Activated CD4-positive, alpha-beta T cell treated with anti-CD3 and anti-CD28 coated beads for 36 hours (primary cell): ENCODE results near the gene TSHZ2. TPM values are rescaled to one million over a fixed set of nuclear protein-coding genes. Genes with fewer than 3 reads are reported as not detected.

Experiments
- ATAC-seq: fragments of 200-7000 bp; cut with Tn5 transposase; one replicate; pipeline ENCODE4 v1.10.0; 2021; ENCODE audit warnings: mild to moderate bottlenecking, moderate library complexity
- CTCF ChIA-PET: fragments of 350-600 bp; sonication (Branson Sonifier 250); formaldehyde crosslinking; loops from one replicate; lab custom pipeline; 2021; ENCODE audit warnings: antibody characterized with exemption; lab: Charles Lee
- POLR2A ChIA-PET: fragments of 350-600 bp; sonication (Branson Sonifier 250); formaldehyde crosslinking; loops from one replicate; lab custom pipeline; 2021; ENCODE audit warnings: antibody characterized with exemption, inconsistent platforms; lab: Charles Lee
- DNase-seq: peaks from one replicate; pipeline ENCODE4 v3.0.0-alpha.2; 2020
- H3K27ac Mint-ChIP-seq: one replicate; pipeline ENCODE4 v1.8.0; 2021; ENCODE audit warnings: mixed read lengths
- H3K27me3 Mint-ChIP-seq: one replicate; pipeline ENCODE4 v1.8.0; 2021; ENCODE audit warnings: mixed read lengths
- H3K36me3 Mint-ChIP-seq: one replicate; pipeline ENCODE4 v1.8.0; 2021; ENCODE audit warnings: low read depth, mixed read lengths
- H3K4me1 Mint-ChIP-seq: one replicate; pipeline ENCODE4 v1.8.0; 2021; ENCODE audit warnings: mixed read lengths
- H3K4me3 Mint-ChIP-seq: one replicate; pipeline ENCODE4 v1.8.0; 2021; ENCODE audit warnings: mild to moderate bottlenecking, moderate library complexity, mixed read lengths
- H3K9me3 Mint-ChIP-seq: one replicate; pipeline ENCODE4 v1.8.0; 2021; ENCODE audit warnings: low read depth, mixed read lengths
- intact Hi-C, 2 experiments: fragments of 100-400 bp; cut with DNase I in 1 of 2; cut with micrococcal nuclease in 1 of 2; formaldehyde crosslinking; loops; one replicate each; pipeline versions ENCODE4 v1.14.2 to v1.15.1; 2022 to 2024; cut with DNase I, micrococcal nuclease
- total RNA-seq, 2 experiments: library from RNA; stranded (reverse); gene quantifications; one replicate each; pipeline ENCODE4 v1.2.3, GENCODE V29; 2021

TSHZ2 gene
- total RNA-seq, 2 experiments from 2014 or later: 25.9 to 43.6 TPM

DNA sequence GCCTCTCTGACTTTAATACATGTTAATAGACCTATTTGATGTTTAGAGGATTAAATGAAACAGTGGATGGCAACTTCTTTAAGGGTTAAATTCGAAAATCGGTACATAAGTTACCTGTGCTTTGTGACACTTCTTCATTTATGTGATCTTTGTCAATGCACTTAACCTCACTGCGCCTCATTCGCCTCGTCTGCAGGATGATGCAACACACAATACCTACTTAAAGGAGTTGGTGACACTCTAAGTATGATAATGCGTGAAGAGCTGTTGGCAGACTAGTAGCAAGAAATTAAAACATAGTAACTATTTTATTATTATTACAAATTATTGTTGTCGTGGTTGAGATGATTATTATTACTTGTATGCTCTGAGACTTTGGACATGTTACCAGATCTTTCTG is 92.8 kb downstream of the TSHZ2 start:
- ATAC-seq: no peak
- Mint-ChIP-seq H3K36me3 (peaks cover 41% of the 10 kb centered on the region), H3K9me3 (peaks cover 5% of the 10 kb centered on the region), H3K4me3 (no peak overlapping the region), H3K4me1 (peaks cover 50% of the 10 kb centered on the region), H3K27ac (no peak overlapping the region), H3K27me3 (no peaks in the 10 kb centered on the region)
- CTCF ChIA-PET: no interaction called here
- POLR2A ChIA-PET: no interaction called here
- intact Hi-C loops: no loop called here
- no peak for DNase-seq

DNA sequence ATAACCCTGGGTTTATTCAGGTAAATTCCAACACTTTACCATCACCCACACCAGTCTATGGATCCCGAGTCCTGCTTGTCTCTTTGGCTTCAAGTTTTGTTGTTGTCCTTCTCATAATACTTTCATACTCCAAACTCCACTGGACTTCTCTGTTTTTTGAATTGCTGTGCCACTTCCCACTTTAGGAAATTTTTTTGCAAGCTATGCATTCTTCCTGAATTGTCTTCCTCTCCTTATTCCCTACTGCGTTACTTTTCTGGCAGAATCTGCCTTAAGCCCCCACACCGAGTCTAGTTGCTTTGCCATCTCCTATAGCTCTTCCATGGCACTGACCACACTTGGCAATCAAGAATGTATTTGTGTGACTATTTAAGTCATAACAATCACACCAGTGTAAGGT is 96.1 kb downstream of the TSHZ2 start:
- peaks cover 51% of the 10 kb centered on the region for H3K4me1 Mint-ChIP-seq
- H3K9me3 Mint-ChIP-seq: peaks cover 5% of the 10 kb centered on the region
- intact Hi-C loops: no loop called here
- H3K27me3 Mint-ChIP-seq: peaks cover 2% of the 10 kb centered on the region
- H3K27ac Mint-ChIP-seq: peak overlapping the region; percentile 40
- no peak overlapping the region for H3K4me3 Mint-ChIP-seq
- no peak for ATAC-seq
- H3K36me3 Mint-ChIP-seq: peaks cover 30% of the 10 kb centered on the region
- ChIA-PET POLR2A (no interaction called here), CTCF (no interaction called here)
- no peak for DNase-seq

DNA sequence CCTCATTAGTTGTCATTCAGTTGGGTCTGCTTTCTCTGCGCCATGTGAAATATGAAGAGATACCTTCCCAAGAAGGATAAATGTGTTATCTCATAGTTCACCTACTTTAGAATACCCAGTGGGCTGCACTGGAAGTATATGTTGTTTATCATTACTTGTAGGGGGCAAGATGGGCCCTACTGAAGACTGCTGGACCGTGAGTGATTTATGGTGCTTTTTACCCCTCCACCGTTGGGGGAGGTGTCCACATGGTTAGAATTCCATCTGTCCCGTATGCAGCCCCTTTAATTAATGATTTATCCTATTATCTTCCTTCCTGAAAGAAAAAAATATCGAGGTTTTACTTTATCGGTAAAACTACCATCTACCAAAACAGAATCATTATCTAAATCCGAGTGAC is 97.0 kb downstream of the TSHZ2 start:
- no peak for ATAC-seq
- peaks cover 3% of the 10 kb centered on the region for H3K27me3 Mint-ChIP-seq
- DNase-seq: no peak
- H3K4me1 Mint-ChIP-seq: peaks cover 55% of the 10 kb centered on the region
- peaks cover 5% of the 10 kb centered on the region for H3K9me3 Mint-ChIP-seq
- intact Hi-C loops: no loop called here
- H3K27ac Mint-ChIP-seq: peak overlapping the region; percentile 88
- H3K4me3 Mint-ChIP-seq: no peak overlapping the region
- ChIA-PET POLR2A (interaction anchor here (0.5 kb wide), 1 partner anchor 87 kb away, joined by 3 read pairs; no protein-coding TSS in a partner anchor), CTCF (no interaction called here)
- peaks cover 35% of the 10 kb centered on the region for H3K36me3 Mint-ChIP-seq

DNA sequence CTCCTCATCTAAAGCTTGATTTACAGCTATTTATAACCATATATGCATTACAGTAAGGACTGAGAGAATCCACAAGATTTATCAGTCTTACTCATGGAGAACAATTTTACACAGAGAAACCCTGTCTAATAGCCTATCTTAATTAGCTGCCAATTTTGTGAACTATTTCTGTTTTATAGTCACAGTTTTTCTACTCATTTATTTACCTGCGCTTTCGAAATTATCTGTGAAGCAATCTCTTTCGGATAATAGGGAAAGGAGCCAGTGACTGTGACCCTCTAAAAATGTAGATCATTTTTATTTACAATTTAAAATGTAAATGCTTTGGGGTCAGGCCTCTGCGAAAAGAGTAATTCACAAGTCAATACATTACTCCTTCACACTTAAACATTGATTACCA is 98.1 kb downstream of the TSHZ2 start:
- Mint-ChIP-seq H3K27me3 (peaks cover 3% of the 10 kb centered on the region), H3K9me3 (peaks cover 5% of the 10 kb centered on the region), H3K36me3 (peaks cover 33% of the 10 kb centered on the region), H3K4me3 (peak overlapping the region; percentile 24), H3K4me1 (peaks cover 54% of the 10 kb centered on the region), H3K27ac (peak overlapping the region; percentile 93)
- ATAC-seq (no peak), DNase-seq (no peak)
- ChIA-PET POLR2A (interaction anchor here (0.5 to 1.1 kb wide), 3 partner anchors 69 to 94 kb away, joined by 3 to 5 read pairs (median 4); no protein-coding TSS in a partner anchor), CTCF (interaction anchor here (1.1 to 2.5 kb wide), 2 partner anchors 39 to 76 kb away, joined by 4 to 6 read pairs; no protein-coding TSS in a partner anchor)
- intact Hi-C loops: loop anchor here (1.0 to 10.0 kb wide), 10 partner anchors 48 to 825 kb away; no protein-coding TSS in a partner anchor

DNA sequence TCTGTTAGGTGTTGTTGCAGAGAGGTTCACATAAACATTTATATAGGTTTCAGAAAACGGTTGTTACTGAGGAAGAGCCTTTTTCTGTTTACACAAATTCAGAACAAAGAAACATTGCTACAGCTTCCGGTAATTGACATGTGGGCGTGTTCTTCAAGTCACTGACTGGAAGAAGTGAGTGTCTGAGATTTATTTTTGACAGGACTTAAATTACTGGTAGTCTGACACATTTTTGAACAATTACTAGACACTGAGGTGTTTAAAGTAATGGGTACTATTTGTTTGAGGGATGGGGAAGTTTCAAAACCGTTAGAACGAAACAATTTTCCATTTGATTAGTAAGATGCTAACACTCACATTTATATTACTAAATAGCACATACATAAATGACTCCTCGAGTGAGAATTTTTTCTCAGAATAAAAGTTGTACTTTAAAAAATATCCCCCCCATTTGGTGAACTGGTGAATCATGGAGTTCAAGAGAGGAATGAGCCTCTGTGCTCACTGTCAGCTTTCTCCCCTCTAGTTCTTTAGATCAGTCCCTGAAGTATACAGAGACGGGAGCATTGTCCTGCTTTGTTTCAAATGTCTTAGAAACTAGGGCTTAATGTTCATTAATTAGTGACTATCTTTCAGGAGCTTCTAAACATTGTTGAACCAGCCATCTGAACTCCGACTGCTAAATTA is 98.7 kb downstream of the TSHZ2 start:
- H3K9me3 Mint-ChIP-seq: peaks cover 5% of the 10 kb centered on the region
- ChIA-PET CTCF (interaction anchor here (0.6 to 2.5 kb wide), 5 partner anchors 39 to 759 kb away, joined by 3 to 6 read pairs (median 4); no protein-coding TSS in a partner anchor), POLR2A (interaction anchor here (0.5 to 1.8 kb wide), 5 partner anchors 69 to 97 kb away, joined by 3 to 11 read pairs (median 5); no protein-coding TSS in a partner anchor)
- intact Hi-C loops: loop anchor here (1.0 to 10.0 kb wide), 10 partner anchors 49 to 824 kb away; no protein-coding TSS in a partner anchor
- peaks cover 3% of the 10 kb centered on the region for H3K27me3 Mint-ChIP-seq
- peaks cover 33% of the 10 kb centered on the region for H3K36me3 Mint-ChIP-seq
- ATAC-seq (peak; percentile 77), DNase-seq (peak; percentile 64)
- H3K27ac Mint-ChIP-seq: peak overlapping the region; percentile 93
- H3K4me1 Mint-ChIP-seq: peaks cover 54% of the 10 kb centered on the region
- H3K4me3 Mint-ChIP-seq: peak overlapping the region; percentile 24

DNA sequence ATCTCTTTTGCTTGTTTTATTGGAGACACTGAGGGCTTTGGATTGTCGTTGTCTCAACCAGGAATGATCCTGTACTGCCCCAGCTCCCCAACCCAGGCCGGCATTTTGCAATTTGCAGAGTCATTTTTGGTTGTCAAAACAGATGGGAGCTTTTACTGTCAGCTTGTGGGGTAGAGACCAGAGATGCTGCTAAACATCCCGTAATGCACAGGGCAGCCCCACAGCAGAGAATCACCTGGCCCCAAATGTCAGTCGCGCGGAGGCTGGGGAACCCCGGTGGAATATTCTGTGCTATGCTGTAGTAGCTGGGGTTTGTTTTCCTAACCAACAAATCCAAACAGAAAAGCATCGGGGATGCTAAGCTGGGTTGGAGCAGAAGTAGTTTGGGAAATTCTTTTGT is 99.7 kb downstream of the TSHZ2 start:
- ATAC-seq: peak; percentile 34

DNA sequence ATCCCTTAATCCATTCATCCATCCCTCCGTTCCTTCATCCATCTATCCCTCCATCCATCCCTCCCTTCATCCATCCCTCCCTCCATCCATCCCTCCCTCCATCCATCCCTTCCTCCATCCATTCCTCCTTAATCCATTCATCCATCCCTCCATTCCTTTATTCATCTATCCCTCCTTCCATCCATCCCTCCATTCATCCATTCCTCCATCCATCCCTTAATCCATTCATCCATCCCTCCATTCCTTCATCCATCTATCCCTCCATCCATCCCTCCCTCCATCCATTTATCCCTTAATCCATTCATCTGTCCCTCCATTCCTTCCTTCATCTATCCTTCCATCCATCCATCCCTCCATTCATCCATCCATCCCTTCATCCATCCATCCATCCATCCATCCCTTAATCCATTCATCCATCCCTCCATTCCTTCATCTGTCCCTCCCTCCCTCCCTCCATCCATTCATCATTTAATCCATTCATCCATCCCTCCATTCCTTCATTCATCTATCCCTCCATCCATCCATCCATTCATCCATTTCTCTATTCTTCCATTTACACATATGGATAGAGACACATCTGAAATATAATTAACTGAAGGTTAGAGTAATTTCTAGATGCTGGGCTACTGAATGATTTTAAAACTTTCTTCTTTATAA is 100.9 kb downstream of the TSHZ2 start:
- peaks cover 54% of the 10 kb centered on the region for H3K4me1 Mint-ChIP-seq
- intact Hi-C loops: loop anchor here (5.0 to 10.0 kb wide), 2 partner anchors 144 to 822 kb away; no protein-coding TSS in a partner anchor
- CTCF ChIA-PET: interaction anchor here (0.6 to 0.8 kb wide), 2 partner anchors 10 to 100 kb away, joined by 4 to 5 read pairs; no protein-coding TSS in a partner anchor
- POLR2A ChIA-PET: interaction anchor here (1.1 kb wide), 1 partner anchor 72 kb away, joined by 4 read pairs; no protein-coding TSS in a partner anchor
- H3K27ac Mint-ChIP-seq: peak overlapping the region; percentile 80
- DNase-seq (no peak), ATAC-seq (no peak)
- H3K36me3 Mint-ChIP-seq: peaks cover 17% of the 10 kb centered on the region
- peaks cover 3% of the 10 kb centered on the region for H3K27me3 Mint-ChIP-seq
- no peak overlapping the region for H3K4me3 Mint-ChIP-seq
- H3K9me3 Mint-ChIP-seq: peaks cover 4% of the 10 kb centered on the region

More for the DNA sequence above, 99.7 kb downstream of the TSHZ2 start:
- intact Hi-C loops: loop anchor here (1.0 to 10.0 kb wide), 7 partner anchors 71 to 823 kb away; no protein-coding TSS in a partner anchor
- ChIA-PET POLR2A (interaction anchor here (0.6 to 1.8 kb wide), 4 partner anchors 48 to 98 kb away, joined by 5 to 11 read pairs (median 7); no protein-coding TSS in a partner anchor), CTCF (interaction anchor here (1.0 to 2.5 kb wide), 3 partner anchors 40 to 760 kb away, joined by 3 to 6 read pairs (median 5); no protein-coding TSS in a partner anchor)
- peak; percentile 60 for DNase-seq
- Mint-ChIP-seq H3K36me3 (peaks cover 28% of the 10 kb centered on the region), H3K27me3 (peaks cover 3% of the 10 kb centered on the region), H3K4me3 (peak overlapping the region; percentile 24), H3K27ac (peak overlapping the region; percentile 93), H3K9me3 (peaks cover 5% of the 10 kb centered on the region), H3K4me1 (peaks cover 54% of the 10 kb centered on the region)

DNA sequence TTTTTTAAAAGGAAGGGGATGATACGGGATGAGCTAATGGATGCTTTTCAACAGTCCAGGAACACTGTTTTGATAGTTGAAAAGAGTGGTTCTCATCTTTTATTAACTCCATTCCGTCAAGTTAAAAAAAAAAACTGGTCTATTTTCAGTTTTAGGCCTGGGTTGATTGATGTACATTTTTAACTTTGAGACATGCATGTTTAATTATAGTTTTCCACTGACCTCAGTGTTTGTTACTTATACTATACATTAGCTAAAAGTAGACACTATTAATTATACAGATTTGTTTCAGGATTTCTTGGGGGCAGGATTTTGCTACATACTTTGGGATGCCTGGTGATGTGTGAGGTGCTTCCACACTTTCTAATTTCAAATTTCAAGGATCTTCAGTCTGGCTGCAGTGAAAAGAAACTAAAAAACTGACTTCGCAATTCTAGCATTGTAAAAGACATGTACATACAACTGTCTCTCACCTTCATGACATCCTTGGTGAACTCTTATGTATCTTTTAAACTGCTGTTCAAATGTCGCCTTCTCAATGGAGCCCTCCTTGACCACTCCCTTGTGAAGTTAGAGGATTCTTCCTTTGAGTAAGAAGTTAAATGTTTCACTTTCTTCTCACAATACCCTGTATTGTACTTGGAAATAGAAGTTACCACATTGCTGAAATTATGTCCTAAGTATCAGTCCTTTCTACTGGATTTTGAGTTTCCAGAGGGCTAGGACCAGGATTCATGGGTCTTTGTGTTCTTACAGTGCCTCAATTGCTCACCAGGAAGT is 101.7 kb downstream of the TSHZ2 start:
- Mint-ChIP-seq H3K27ac (peak overlapping the region; percentile 79), H3K4me3 (no peak overlapping the region)
- POLR2A ChIA-PET: interaction anchor here (0.7 to 1.1 kb wide), 2 partner anchors 65 to 72 kb away, joined by 4 to 5 read pairs; no protein-coding TSS in a partner anchor

DNA sequence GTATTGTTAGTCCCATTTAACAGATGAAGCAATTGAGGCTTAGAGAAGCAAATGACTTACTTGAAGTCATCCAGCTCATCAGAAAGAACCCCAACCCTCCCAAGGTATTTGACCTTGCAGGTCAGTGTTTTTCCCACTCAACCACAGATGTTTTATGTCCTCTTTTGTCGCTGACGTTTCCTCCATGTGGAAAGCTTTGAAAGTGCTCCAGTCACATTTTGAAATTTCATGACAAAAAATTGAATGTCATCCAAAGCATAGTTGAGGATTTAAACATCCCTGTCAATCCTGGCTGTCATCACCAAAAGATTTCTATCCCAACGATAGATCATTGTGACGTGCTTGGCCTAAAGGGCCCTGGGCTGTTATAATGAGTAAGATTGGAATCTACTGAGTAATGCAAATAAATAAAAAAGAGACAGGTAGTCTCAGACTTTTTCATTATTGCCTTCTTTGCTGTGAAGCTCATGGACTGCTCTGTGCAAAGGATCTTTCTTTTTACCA is 102.7 kb downstream of the TSHZ2 start:
- H3K4me3 Mint-ChIP-seq: no peak overlapping the region
- DNase-seq (no peak), ATAC-seq (no peak)
- peaks cover 14% of the 10 kb centered on the region for H3K36me3 Mint-ChIP-seq
- ChIA-PET POLR2A (interaction anchor here (1.1 to 1.5 kb wide), 2 partner anchors 71 to 102 kb away, joined by 3 read pairs; no protein-coding TSS in a partner anchor), CTCF (interaction anchor here (0.5 to 1.0 kb wide), 3 partner anchors 46 to 134 kb away, joined by 3 to 4 read pairs (median 3); no protein-coding TSS in a partner anchor)
- H3K27me3 Mint-ChIP-seq: peaks cover 3% of the 10 kb centered on the region
- intact Hi-C loops: loop anchor here (5.0 to 10.0 kb wide), 2 partner anchors 142 to 820 kb away; no protein-coding TSS in a partner anchor
- H3K9me3 Mint-ChIP-seq: no peaks in the 10 kb centered on the region
- H3K4me1 Mint-ChIP-seq: peaks cover 44% of the 10 kb centered on the region
- H3K27ac Mint-ChIP-seq: no peak overlapping the region

More for the DNA sequence above, 101.7 kb downstream of the TSHZ2 start:
- CTCF ChIA-PET: interaction anchor here (0.5 to 1.0 kb wide), 3 partner anchors 10 to 135 kb away, joined by 3 to 4 read pairs (median 3); no protein-coding TSS in a partner anchor
- intact Hi-C loops: loop anchor here (5.0 to 10.0 kb wide), 2 partner anchors 143 to 821 kb away; no protein-coding TSS in a partner anchor
- DNase-seq (no peak), ATAC-seq (no peak)
- Mint-ChIP-seq H3K9me3 (no peaks in the 10 kb centered on the region), H3K36me3 (peaks cover 13% of the 10 kb centered on the region), H3K4me1 (peaks cover 50% of the 10 kb centered on the region), H3K27me3 (peaks cover 3% of the 10 kb centered on the region)

DNA sequence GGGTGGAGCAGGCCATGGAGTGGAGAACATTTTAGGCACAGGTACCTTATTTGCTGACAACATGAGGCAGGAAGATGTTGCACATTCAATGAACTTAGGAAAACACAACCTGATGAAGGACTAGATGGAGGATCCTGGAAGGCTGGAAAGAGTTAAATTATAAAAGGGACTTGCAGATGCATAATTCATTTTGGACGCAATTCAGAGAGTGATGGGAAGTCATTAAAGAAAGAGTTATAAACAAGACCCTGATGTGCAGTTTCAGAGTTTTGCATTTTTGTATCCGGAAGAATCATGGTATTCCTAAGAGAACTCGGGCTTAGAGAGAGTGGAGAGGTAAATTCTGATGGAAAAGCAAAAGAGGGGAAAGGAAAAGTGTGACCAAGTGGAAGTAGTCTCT is 104.5 kb downstream of the TSHZ2 start:
- no peak overlapping the region for H3K4me3 Mint-ChIP-seq
- peaks cover 3% of the 10 kb centered on the region for H3K27me3 Mint-ChIP-seq
- peaks cover 44% of the 10 kb centered on the region for H3K4me1 Mint-ChIP-seq
- POLR2A ChIA-PET: interaction anchor here (0.7 to 1.5 kb wide), 2 partner anchors 50 to 70 kb away, joined by 3 read pairs; no protein-coding TSS in a partner anchor
- DNase-seq (no peak), ATAC-seq (no peak)
- intact Hi-C loops: loop anchor here in 1 of 2 experiments (1.0 to 10.0 kb wide), 2 partner anchors 102 to 818 kb away; no protein-coding TSS in a partner anchor
- H3K36me3 Mint-ChIP-seq: peaks cover 26% of the 10 kb centered on the region
- CTCF ChIA-PET: interaction anchor here (0.5 to 1.0 kb wide), 3 partner anchors 44 to 143 kb away, joined by 3 read pairs; no protein-coding TSS in a partner anchor
- H3K27ac Mint-ChIP-seq: no peak overlapping the region
- H3K9me3 Mint-ChIP-seq: no peaks in the 10 kb centered on the region
